ENCODE measurements around the gene USH2A.

The USH2A gene

GRCh38 chr1:216422821-216423520 is at the start of gene USH2A:
TSS of gene USH2A (minus strand) at chr1:216423448. CDS start at chr1:216422336, 1,112 bp downstream.
- DNase-seq = no peak

DNA sequence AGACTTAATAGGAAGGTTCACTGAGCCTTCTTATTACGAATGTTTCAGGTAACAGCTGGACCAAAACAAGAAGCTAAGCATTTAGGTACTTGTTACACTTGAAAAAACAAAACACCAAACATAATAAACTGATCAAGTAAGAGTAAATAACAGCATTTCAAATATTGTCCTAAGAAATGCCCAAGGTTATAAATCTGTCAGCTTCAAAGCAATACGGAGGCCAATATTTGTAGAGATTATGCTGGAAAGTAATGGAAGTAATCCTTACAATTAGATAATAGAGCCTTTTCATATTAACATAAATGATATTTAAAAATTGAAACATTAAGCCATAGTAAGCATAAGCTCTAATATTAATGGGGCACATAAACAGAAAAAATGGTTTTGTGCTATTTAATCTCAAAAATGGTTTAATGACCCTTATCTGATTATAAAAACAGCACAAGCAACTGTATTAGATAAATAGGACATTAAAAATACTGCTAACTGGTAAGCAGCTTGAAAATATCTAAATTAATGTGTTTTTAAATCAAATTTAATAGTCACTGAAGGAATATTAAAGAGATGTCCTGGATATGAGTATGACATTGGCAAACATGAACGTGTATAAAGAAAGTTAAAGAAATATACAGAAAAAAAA is 43.0 kb upstream of the USH2A start:
- DNase-seq = no peak

- no peak for DNase-seq
Observed at GRCh38 chr1:216464489-216464888, 41.2 kb upstream of the USH2A start.

DNA sequence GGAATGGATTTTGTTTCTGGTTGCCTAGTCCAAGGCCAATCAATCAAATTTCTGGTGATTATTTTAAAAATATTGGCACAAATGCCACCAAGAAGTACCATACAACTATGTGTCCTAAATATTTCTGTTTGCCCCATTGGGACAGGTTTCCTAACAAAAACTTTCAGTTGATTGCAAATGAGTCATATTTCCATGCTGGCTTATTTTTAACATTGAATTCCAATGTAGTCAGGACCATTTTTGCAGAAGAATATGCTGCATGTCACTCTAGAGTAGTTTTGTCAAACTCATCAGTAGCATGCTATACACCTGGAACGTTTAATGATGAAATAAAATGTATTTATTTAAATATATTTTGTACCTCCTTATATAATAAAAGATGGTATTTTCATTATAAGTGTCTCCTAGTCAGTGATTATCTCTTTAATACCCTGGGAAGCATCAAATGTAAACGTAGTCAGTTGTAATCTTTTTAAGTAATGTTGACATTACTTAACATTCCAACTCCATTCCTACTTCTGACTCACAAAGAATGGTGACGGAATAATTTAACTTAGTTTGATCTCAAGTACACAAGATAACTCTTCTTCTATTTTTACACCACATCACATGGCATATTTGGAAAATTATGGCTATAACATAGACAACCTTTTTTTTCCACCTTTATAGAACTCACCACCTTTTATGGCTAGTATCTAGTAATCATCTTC is 39.0 kb upstream of the USH2A start:
- no peak for DNase-seq

DNA sequence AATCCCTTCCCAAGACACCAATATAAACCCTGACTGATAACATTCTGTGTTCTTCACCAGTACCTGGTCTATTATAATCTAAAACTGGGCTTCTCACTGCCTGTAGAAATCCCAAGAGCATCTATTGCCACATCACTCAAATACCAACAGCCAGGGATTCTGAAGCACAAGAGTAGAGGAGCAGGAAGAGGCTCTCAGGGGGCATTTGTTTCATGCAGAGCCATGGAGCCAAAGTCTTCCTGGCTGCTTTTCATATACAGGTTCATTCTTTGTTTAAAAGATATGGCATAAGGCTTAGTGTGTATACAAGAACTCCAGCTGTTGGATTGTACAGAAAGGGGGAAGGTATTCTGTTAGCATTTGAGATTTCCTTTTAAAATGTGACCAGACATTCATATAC is 38.2 kb upstream of the USH2A start:
- DNase-seq = no peak

DNA sequence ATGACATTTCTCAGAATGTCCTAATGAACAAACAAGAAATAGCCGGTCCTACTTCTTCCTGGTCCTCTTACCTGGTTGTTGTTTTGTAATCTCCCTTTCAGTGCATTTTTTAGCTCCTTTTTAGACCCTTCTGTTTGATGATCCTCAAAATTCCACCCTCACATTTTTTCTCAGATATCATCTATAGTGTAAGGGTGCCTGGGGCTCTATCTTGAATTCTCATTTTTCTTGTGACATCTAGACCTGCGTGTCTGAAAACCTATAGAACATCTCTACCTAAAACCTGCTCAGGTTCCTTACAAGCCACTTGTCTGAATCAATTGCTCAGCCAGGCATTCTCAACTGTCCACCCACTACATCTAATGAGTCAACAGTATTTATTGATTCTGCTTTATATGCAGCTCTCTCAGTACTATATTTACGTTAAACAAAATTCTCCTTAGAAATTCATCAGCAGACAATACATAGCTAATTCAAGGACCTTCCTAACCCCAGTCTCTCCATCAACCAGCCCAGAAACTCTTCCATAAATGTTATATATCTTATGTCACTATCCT is 36.5 kb upstream of the USH2A start:
- no peak for DNase-seq

GRCh38 chr1:216458812-216459211 is 35.6 kb upstream of the USH2A start:
- no peak for DNase-seq

- DNase-seq = no peak
Observed at GRCh38 chr1:216457356-216457755, 34.1 kb upstream of the USH2A start.

DNA sequence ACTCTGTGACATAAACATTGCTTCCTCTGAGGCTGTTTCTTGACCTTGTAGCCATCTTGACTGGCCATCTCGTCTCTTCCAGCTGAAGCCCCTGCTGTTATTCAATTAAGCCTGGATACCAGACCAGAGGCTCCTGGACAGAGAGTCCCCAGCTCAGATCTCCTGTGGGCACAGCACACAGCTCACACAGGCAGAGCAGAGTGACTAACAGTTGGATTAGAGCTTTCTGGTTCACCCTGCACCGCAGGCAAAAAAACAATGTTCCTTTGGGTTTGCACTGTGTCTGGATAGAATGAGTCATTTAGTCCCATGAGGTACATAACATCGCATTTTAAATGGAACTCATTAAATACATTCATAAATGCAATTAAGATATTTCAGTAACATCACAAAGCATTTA is 33.4 kb upstream of the USH2A start:
- DNase-seq = no peak

DNA sequence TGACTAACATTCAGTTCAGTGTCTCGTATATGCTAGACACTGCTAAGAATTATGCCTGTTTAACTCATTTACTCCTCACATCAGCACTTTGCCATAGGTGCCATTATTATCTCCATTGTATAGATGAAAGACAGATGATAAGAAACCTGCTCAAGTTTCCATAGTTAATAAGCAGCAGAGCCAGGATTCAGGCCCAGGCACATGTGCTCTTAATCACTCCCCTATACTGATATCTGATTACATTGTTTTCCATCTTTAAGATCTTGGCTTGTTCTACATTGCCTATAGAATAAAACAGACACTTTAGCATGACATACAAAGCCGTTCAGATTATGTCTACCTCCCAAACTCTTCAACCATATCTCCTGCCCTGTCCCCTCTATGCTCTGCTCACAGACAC is 30.5 kb upstream of the USH2A start:
- no peak for DNase-seq

GRCh38 chr1:216450227-216450626 is 27.0 kb upstream of the USH2A start:
- DNase-seq = no peak

- DNase-seq = no peak
Observed at GRCh38 chr1:216448011-216448510, 24.8 kb upstream of the USH2A start.

DNA sequence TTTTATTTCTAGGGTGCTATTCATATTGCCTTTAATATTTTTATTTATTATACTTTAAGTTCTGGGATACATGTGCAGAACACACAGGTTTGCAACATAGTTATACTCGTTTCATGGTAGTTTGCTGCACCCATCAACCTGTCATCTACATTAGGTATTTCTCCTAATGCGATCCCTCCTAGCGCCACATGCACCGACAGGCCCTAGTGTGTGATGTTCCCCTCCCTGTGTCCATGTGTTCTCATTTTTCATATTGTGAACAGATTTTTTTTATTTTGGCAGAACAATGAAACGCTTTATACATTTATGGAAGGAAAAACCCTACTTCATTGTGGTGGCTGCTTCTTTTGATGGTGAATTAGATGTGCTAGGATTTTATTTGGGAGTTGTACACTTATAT is 14.4 kb upstream of the USH2A start:
- DNase-seq = no peak

GRCh38 chr1:216434232-216434631 is 11.0 kb upstream of the USH2A start:
- no peak for DNase-seq

DNA sequence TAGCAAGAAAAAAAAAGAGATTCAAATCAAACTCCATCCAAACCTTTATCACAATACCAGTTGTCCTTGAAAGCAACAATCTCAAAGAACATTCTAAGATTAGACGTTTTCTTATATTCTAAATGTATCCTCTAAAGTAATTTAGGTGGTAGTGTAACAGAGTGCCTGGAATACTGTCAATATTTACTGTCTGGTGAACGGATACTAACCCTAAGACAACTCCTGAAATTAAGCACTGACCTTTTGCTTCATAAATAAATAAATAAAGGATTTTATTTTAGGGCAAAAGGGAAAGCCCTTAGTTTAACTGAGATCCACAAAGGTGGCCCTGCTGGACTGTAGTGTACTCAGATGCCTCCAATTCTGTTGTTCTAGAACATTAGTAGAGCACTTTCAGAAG is 9.9 kb upstream of the USH2A start:
- DNase-seq = no peak

- DNase-seq = no peak
Observed at GRCh38 chr1:216430744-216431143, 7.5 kb upstream of the USH2A start.

DNA sequence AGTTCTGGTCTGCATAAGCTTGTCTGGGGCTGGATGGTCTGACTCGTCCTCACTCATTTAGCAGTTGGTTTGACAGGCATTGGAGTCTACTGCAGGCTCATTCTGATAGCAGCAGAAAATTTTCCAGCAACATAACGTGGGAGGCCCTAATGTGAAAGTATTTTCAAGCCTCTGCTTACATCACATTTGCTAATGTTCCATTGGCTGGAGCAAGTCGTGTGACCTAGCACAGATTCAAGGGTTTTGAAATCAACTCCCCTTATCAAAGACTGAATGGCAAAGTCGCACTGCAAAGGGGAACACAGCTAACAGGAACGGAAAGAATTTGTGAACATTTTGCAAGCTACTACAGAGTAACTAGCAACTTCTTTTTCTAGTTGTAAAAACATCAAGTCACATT is 2.3 kb upstream of the USH2A start:
- DNase-seq = no peak

DNA sequence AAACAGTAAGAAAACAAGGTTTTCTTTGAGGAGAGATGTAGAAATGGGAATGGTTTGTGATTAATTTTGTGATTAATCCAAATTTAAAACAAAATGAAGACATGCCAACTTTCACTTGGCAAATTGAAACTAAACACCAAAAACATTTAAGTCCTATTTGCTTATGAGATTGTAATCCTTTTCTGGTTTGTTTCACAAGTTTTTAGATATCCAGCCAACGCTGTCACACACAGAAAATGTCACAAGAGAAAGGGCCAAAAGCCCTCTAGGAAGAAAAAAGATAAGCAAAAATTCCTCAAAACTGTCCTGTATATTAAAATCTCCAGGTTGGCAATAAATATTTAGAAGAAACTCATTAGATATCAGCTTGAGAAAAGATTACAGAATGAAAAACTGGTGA is 2.5 kb downstream of the USH2A start:
- DNase-seq = no peak

GRCh38 chr1:216420263-216420662 is 3.0 kb downstream of the USH2A start:
- no peak for DNase-seq

GRCh38 chr1:216416488-216416887 is 6.8 kb downstream of the USH2A start:
- DNase-seq = no peak

DNA sequence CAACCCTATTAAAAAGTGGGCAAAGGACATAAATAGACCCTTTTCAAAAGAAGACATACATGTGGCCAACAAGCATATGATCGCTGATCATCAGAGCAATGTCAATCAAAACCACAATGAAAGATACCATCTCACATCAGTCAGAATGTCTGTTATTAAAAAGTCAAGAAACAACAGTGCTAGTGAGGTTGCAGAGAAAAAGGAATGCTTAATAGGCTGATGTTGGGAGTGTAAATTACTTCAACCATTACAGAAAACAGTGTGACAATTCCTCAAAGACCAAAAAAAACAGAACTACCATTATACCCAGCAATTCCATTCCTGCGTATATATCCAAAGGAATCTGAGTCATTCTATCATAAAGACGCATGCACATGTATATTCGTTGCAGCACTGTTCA is 13.2 kb downstream of the USH2A start:
- no peak for DNase-seq

DNA sequence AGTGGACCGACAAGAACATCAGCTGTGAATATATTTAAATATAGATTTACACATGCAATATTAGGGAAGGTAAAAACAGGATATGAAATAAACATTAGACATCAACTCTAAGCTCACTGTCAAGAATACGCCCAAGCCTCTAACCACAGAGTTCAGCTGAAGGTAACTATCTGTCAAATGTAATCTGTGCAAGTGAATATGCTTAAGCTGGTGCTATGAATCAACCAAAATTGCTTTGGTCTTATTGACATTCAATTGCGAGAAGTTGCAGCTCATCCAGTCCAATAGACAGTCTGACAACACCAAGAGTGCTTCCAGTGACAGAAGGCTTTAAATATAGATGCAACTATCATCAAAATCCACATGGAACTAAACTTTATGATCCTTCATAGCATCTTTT is 32.3 kb downstream of the USH2A start:
- no peak for DNase-seq

DNA sequence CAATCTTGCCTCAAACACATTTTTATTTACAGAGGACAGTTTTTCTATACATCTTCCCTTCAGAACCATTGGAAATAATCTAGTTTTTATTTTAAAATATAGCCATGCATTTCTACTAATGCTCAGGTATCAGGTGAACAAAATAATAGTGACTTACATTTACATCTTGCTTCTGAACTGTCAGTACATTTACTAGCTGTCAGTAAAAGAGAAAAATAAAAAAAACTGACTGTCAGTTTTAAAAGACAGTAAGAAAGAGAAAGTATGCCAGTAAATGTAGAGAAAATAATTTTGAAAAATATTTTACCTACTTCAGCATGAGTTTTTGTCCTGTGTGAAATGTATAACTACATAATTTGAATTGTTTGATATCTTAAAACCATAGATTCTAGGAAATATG is 33.5 kb downstream of the USH2A start:
- no peak for DNase-seq

DNA sequence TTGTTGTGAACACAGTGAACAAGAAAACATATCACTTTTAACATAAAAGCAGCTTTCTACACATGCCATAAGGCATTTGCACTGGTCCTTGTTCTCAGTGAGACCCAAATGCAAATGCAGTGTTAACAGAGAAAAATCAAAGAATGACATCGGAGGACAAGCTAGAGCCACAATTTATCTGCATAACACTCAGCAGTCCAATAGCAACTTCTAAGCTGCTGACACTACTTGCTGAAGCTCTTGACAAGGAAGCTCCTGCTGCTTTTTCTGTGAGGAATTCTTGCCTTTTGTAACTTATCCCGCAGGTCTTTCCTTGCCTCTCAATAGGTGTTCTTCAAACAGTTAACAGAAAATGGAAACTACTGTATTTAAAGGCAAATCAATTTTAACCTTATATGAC is 34.7 kb downstream of the USH2A start:
- no peak for DNase-seq

All from activated effector memory CD4-positive, alpha-beta T cell treated with anti-CD3 and anti-CD28 coated beads, Interleukin-2, amount 50 U/mL, for 16 hours (primary cell).